CD14-positive monocyte (primary cell): ENCODE data around the gene DENND4C. TPM values are rescaled to one million over a fixed set of nuclear protein-coding genes. Genes with fewer than 3 reads are reported as not detected.
"Not testable (repeated sequence)": the region's sequence is repeated elsewhere in the genome, so short reads cannot be mapped to it uniquely, and the experiment has no call there.

ENCODE experiments used
- DNase-seq, 3 donors: peaks; one replicate each; pipeline ENCODE4 v3.0.0-alpha.2; 2011 to 2022
- H2AFZ ChIP-seq: 2 replicates; pipeline ENCODE4 v1.6.0; 2012; ENCODE audit warnings: mild to moderate bottlenecking, low read depth, low read length, inconsistent platforms; ENCODE audit not compliant: insufficient read depth, poor library complexity, severe bottlenecking
- H3K27ac ChIP-seq, 2 donors: 1 replicate in 1 of 2; 2 replicates in 1 of 2; pipeline ENCODE4 v1.5.1; 2012 to 2013; ENCODE audit warnings: low read length in 2 of 2, control low read depth in 1 of 2, inconsistent platforms in 1 of 2, low read depth in 1 of 2, mild to moderate bottlenecking in 1 of 2
- H3K27me3 ChIP-seq, 2 donors: one replicate each; pipeline versions ENCODE4 v1.6.0 to v1.6.1; 2011 to 2013; ENCODE audit warnings: low read length in 2 of 2; ENCODE audit not compliant: control insufficient read depth in 2 of 2, insufficient read depth in 2 of 2
- H3K36me3 ChIP-seq, 2 donors: replicated peaks in 1 of 2; 1 replicate in 1 of 2; 2 replicates in 1 of 2; pipeline versions ENCODE4 v1.5.1 to v1.6.1; 2012 to 2013; ENCODE audit warnings: low read length in 2 of 2, control low read depth in 1 of 2, inconsistent platforms in 1 of 2, mild to moderate bottlenecking in 1 of 2; ENCODE audit not compliant: insufficient read depth in 2 of 2, control insufficient read depth in 1 of 2
- H3K4me1 ChIP-seq, 2 donors: 1 replicate in 1 of 2; 2 replicates in 1 of 2; pipeline versions ENCODE4 v1.5.1 to v1.6.1; 2012 to 2013; ENCODE audit warnings: low read length in 2 of 2, control low read depth in 1 of 2, inconsistent platforms in 1 of 2, mild to moderate bottlenecking in 1 of 2, moderate library complexity in 1 of 2; ENCODE audit not compliant: insufficient read depth in 2 of 2, control insufficient read depth in 1 of 2
- H3K4me2 ChIP-seq: replicated peaks from 2 replicates; pipeline ENCODE3; 2012; ENCODE audit warnings: low read length, moderate library complexity, mild to moderate bottlenecking; ENCODE audit not compliant: poor library complexity, severe bottlenecking; ENCODE audit errors: extremely low read depth
- H3K4me3 ChIP-seq, 3 experiments: fragments of 200-600 bp in 1 of 3; sonication (generic) in 1 of 3; replicated peaks in 1 of 3; 1 replicate in 2 of 3; 2 replicates in 1 of 3; pipeline ENCODE4 v1.5.1; 2011 to 2013; ENCODE audit warnings: low read length in 3 of 3, mild to moderate bottlenecking in 3 of 3, control low read depth in 2 of 3, low read depth in 2 of 3, inconsistent platforms in 1 of 3, moderate library complexity in 1 of 3
- H3K79me2 ChIP-seq: 2 replicates; pipeline ENCODE4 v1.6.0; 2012; ENCODE audit warnings: mild to moderate bottlenecking, control low read depth, inconsistent platforms, low read length, moderate library complexity; ENCODE audit not compliant: insufficient read depth
- H3K9ac ChIP-seq: 2 replicates; pipeline ENCODE4 v1.6.0; 2017; ENCODE audit warnings: low read length, mild to moderate bottlenecking; ENCODE audit not compliant: insufficient read depth, poor library complexity, severe bottlenecking
- H3K9me3 ChIP-seq, 2 donors: replicated peaks in 1 of 2; 1 replicate in 1 of 2; 2 replicates in 1 of 2; pipeline versions ENCODE4 v1.5.1 to v1.6.1; 2012 to 2013; ENCODE audit warnings: low read length in 2 of 2, control low read depth in 1 of 2; ENCODE audit not compliant: control insufficient read depth in 1 of 2, insufficient read depth in 1 of 2
- H4K20me1 ChIP-seq: 2 replicates; pipeline ENCODE4 v1.6.0; 2012; ENCODE audit warnings: mild to moderate bottlenecking, low read length, control low read depth, moderate library complexity; ENCODE audit not compliant: insufficient read depth
- H3K27ac Mint-ChIP-seq, 7 donors: one replicate each; pipeline ENCODE4 v1.8.0; 2020; ENCODE audit warnings: mild to moderate bottlenecking in 7 of 7, mixed read lengths in 7 of 7, moderate library complexity in 6 of 7, inconsistent platforms in 2 of 7
- H3K27me3 Mint-ChIP-seq, 3 donors: one replicate each; pipeline ENCODE4 v1.8.0; 2021 to 2022; ENCODE audit warnings: low read depth in 3 of 3, mild to moderate bottlenecking in 3 of 3, mixed read lengths in 3 of 3, moderate library complexity in 3 of 3, inconsistent platforms in 1 of 3
- H3K36me3 Mint-ChIP-seq, 2 donors: one replicate each; pipeline ENCODE4 v1.8.0; 2020; ENCODE audit warnings: mixed read lengths in 2 of 2, inconsistent platforms in 1 of 2, mild to moderate bottlenecking in 1 of 2
- H3K4me1 Mint-ChIP-seq: one replicate; pipeline ENCODE4 v1.8.0; 2020; ENCODE audit warnings: mild to moderate bottlenecking, mixed read lengths
- H3K4me3 Mint-ChIP-seq, 2 donors: one replicate each; pipeline ENCODE4 v1.8.0; 2020; ENCODE audit warnings: mild to moderate bottlenecking in 2 of 2, mixed read lengths in 2 of 2, moderate library complexity in 1 of 2
- H3K9me3 Mint-ChIP-seq, 7 donors: one replicate each; pipeline ENCODE4 v1.8.0; 2020 to 2022; ENCODE audit warnings: mixed read lengths in 7 of 7, mild to moderate bottlenecking in 6 of 7, moderate library complexity in 6 of 7, inconsistent platforms in 2 of 7
- WGBS: methylation state at CpG from one replicate; pipeline ENCODE4 v1.1.5; 2013; ENCODE audit warnings: missing lambda C conversion rate; ENCODE audit not compliant: insufficient coverage; 5-methylcytosine and 5-hydroxymethylcytosine counted together
- intact Hi-C, 2 donors: fragments of 100-400 bp; cut with micrococcal nuclease; formaldehyde crosslinking; loops; one replicate each; pipeline versions ENCODE4 v1.15.0 to v1.15.1; 2023
- polyA plus RNA-seq, 3 donors: library from polyadenylated mRNA; depleted of rRNA in 1 of 3; unstranded in 2 of 3; stranded (reverse) in 1 of 3; fragments of 300-500 nt in 2 of 3; fragments of >200 nt in 1 of 3; fragmentation: Illumina TruSeq in 2 of 3; gene quantifications; 1 replicate in 2 of 3; 2 replicates in 1 of 3; pipeline ENCODE4 v1.2.3, GENCODE V29; 2012 to 2021
- TF ChIP-seq, protein P1 (sequence below): fragments of 200-600 bp; IDR thresholded peaks from one replicate; pipeline ENCODE4 v1.8.0; 2022; ENCODE audit warnings: antibody characterized with exemption, mild to moderate bottlenecking

DENND4C gene
- polyA plus RNA-seq, 3 donors = 8.1 to 15.4 (median 12.7) TPM

DNA sequence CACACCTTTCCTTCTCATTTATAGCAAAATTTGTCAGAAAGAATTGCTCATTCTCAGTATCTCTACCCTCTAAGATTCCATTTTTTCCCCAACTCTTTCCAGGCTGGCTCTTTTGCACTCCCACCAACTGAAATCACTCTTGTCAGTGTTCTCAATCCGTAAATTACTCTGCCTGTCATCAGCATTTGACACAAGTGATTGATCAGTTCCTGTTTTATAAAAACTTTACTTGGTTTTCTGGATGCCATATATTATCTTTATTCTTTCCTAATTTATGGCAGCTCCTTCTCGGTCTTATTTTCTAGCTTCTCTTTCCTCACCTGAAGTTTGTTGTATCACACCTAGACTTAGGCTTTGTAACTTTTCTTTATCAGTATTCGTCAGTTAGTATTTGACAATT is 16.4 kb downstream of the DENND4C start:
- H3K27ac ChIP-seq = no peak overlapping the region
- H3K36me3 Mint-ChIP-seq = peaks cover 9 to 20% of the 10 kb centered on the region in 2 donors
- peaks cover 6% of the 10 kb centered on the region for H3K4me1 Mint-ChIP-seq
- H3K4me3 Mint-ChIP-seq = no peak overlapping the region
- H3K27ac Mint-ChIP-seq = peak overlapping the region in 1 of 7 donors; percentile 11
- peaks cover 0 to 3% (median 0%) of the 10 kb centered on the region in 7 donors for H3K9me3 Mint-ChIP-seq
- H3K27me3 Mint-ChIP-seq = no peaks in the 10 kb centered on the region
- peaks cover 94% of the 10 kb centered on the region for H4K20me1 ChIP-seq
- H3K4me2 ChIP-seq = no peak overlapping the region
- no peak overlapping the region for H3K4me3 ChIP-seq
- H3K27me3 ChIP-seq = no peaks in the 10 kb centered on the region
- no peak overlapping the region for H2AFZ ChIP-seq
- H3K36me3 ChIP-seq = no peaks in the 10 kb centered on the region
- 100% methylated on average over 1 of the region's 3 CpGs for WGBS
- TF ChIP-seq, protein P1, sequence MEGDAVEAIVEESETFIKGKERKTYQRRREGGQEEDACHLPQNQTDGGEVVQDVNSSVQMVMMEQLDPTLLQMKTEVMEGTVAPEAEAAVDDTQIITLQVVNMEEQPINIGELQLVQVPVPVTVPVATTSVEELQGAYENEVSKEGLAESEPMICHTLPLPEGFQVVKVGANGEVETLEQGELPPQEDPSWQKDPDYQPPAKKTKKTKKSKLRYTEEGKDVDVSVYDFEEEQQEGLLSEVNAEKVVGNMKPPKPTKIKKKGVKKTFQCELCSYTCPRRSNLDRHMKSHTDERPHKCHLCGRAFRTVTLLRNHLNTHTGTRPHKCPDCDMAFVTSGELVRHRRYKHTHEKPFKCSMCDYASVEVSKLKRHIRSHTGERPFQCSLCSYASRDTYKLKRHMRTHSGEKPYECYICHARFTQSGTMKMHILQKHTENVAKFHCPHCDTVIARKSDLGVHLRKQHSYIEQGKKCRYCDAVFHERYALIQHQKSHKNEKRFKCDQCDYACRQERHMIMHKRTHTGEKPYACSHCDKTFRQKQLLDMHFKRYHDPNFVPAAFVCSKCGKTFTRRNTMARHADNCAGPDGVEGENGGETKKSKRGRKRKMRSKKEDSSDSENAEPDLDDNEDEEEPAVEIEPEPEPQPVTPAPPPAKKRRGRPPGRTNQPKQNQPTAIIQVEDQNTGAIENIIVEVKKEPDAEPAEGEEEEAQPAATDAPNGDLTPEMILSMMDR = no peak
- H3K9me3 ChIP-seq = no peaks in the 10 kb centered on the region
- no peak for DNase-seq
- intact Hi-C loops = no loop called here
- peaks cover 86% of the 10 kb centered on the region for H3K79me2 ChIP-seq
- H3K4me1 ChIP-seq = no peaks in the 10 kb centered on the region
- no peak overlapping the region for H3K9ac ChIP-seq

DNA sequence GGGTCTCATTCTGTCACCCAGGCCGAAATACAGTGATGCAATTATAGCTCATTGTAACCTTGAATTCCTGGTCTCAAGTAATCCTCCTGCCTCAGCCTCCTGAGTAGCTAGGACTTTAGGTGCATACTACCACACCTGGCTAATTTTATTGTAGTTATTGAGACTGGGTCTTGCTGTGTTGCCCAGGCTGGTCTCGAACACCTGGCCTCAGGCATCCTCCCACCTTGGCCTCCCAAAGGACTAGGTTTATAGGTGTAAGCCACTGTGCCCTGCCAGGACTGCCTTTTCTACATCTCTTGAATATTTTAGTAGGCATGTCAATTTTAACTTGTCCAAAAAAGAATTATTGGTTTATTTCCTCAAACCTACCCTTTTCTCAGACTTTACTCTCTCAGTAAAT is 16.9 kb downstream of the DENND4C start:
- TF ChIP-seq, protein P1 = no peak
- Mint-ChIP-seq H3K9me3 (peaks cover 0 to 3% (median 0%) of the 10 kb centered on the region in 7 donors), H3K36me3 (peaks cover 9 to 22% of the 10 kb centered on the region in 2 donors), H3K4me3 (no peak overlapping the region), H3K4me1 (peaks cover 6% of the 10 kb centered on the region), H3K27me3 (no peaks in the 10 kb centered on the region), H3K27ac (no peak overlapping the region)
- Histone ChIP-seq H3K27me3 (no peaks in the 10 kb centered on the region), H4K20me1 (peaks cover 94% of the 10 kb centered on the region), H3K79me2 (peaks cover 81% of the 10 kb centered on the region), H3K4me2 (no peak overlapping the region), H3K4me3 (no peak overlapping the region), H3K9me3 (no peaks in the 10 kb centered on the region), H3K4me1 (no peaks in the 10 kb centered on the region), H3K36me3 (no peaks in the 10 kb centered on the region), H3K9ac (no peak overlapping the region), H2AFZ (no peak overlapping the region), H3K27ac (no peak overlapping the region)
- no peak for DNase-seq
- intact Hi-C loops = no loop called here
- WGBS = no CpG with 5 or more reads among the region's 2 CpGs

DNA sequence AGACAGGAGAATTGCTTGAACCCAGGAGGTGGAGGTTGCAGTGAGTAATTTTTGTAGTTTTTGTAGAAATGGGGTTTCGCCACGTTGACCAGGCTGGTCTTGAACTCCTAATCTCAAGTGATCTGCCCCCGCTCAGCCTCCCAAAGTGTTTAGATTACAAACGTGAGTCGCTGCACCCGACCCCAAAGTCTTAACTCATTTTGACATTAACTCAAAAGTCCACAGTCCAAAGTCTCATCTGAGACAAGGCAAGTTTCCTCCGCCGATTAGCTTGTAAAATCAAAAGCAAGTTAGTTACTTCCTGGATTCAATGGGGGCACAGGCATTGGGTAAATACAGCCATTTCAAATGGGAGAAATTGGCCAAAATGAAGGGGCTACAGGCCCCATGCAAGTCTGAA is 19.9 kb downstream of the DENND4C start:
- H3K4me2 ChIP-seq, H3K4me3 ChIP-seq, H3K4me1 Mint-ChIP-seq, H3K9me3 ChIP-seq, H3K27me3 Mint-ChIP-seq, H3K4me1 ChIP-seq, H3K9ac ChIP-seq, H3K4me3 Mint-ChIP-seq, H3K27me3 ChIP-seq, H3K36me3 ChIP-seq, H3K9me3 Mint-ChIP-seq, intact Hi-C loops, DNase-seq, H2AFZ ChIP-seq, H3K27ac ChIP-seq: not testable (repeated sequence)
- Histone ChIP-seq H3K79me2 (peaks cover 82% of the 10 kb centered on the region), H4K20me1 (peaks cover 88% of the 10 kb centered on the region)
- 98% methylated on average over 6 of the region's 8 CpGs for WGBS
- Mint-ChIP-seq H3K36me3 (peaks cover 6 to 18% of the 10 kb centered on the region in 2 donors), H3K27ac (peak overlapping the region in 4 of 7 donors; percentile 30 to 61 (median 38))
